ENCODE results near the gene YAP1. TPM values are rescaled to one million over a fixed set of nuclear protein-coding genes. Genes with fewer than 3 reads are reported as not detected.

YAP1 gene
- total RNA-seq, 4 donors from 2014 or later = 130 to 203 (median 200) TPM

- no peaks in the 10 kb centered on the region for H3K27me3 ChIP-seq
- 60 to 65% methylated on average over 3 of the region's 3 CpGs for whole genome bisulfite sequencing, 2 donors
- no peak overlapping the region for H3K27ac ChIP-seq
- H3K36me3 ChIP-seq = no peaks in the 10 kb centered on the region
- no peak for DNase-seq (ENCODE audit: low spot score in 2 of 2)
- no peak overlapping the region for H3K4me3 ChIP-seq
- H3K4me1 ChIP-seq = peaks cover 0 to 25% (median 2%) of the 10 kb centered on the region in 4 donors
- TF ChIP-seq POLR2A (IDR thresholded peaks at IDR 0.05) = no peak
- TF ChIP-seq EP300 (IDR thresholded peaks at IDR 0.05) = no peak
- no peak for TF ChIP-seq CTCF (IDR thresholded peaks at IDR 0.05)
- no peaks in the 10 kb centered on the region for H3K9me3 ChIP-seq
Observed at GRCh38 chr11:102276783-102277182, 166.5 kb downstream of the YAP1 start.

GRCh38 chr11:102279641-102280170 lies 169.5 kb downstream of the YAP1 start:
- Histone ChIP-seq H3K27me3 (no peaks in the 10 kb centered on the region), H3K4me3 (no peak overlapping the region), H3K27ac (peak overlapping the region in 1 of 4 donors; percentile 11), H3K9me3 (no peaks in the 10 kb centered on the region), H3K36me3 (no peaks in the 10 kb centered on the region), H3K4me1 (peaks cover 0 to 25% (median 2%) of the 10 kb centered on the region in 4 donors)
- DNase-seq (ENCODE audit: low spot score in 2 of 2) = peak in 1 of 2 donors; percentile 20
- WGBS, 2 donors = 10 to 11% methylated on average over 13 of the region's 13 CpGs
- TF ChIP-seq EP300 (IDR thresholded peaks at IDR 0.05) (peak in 1 of 2 donors; percentile 56), POLR2A (IDR thresholded peaks at IDR 0.05) (no peak), CTCF (IDR thresholded peaks at IDR 0.05) (peak in 4 of 5 experiments; percentile 10 to 25 (median 18))

GRCh38 chr11:102280245-102280833 lies 170.1 kb downstream of the YAP1 start:
- no peak for DNase-seq (ENCODE audit: low spot score in 2 of 2)
- H3K4me1 ChIP-seq = peaks cover 0 to 25% (median 2%) of the 10 kb centered on the region in 4 donors
- peak overlapping the region in 1 of 4 donors; percentile 11 for H3K27ac ChIP-seq
- no peak overlapping the region for H3K4me3 ChIP-seq
- 84 to 88% methylated on average over 4 of the region's 4 CpGs for WGBS, 2 donors
- H3K36me3 ChIP-seq = no peaks in the 10 kb centered on the region
- no peak for TF ChIP-seq POLR2A (IDR thresholded peaks at IDR 0.05)
- TF ChIP-seq EP300 (IDR thresholded peaks at IDR 0.05) = no peak
- TF ChIP-seq CTCF (IDR thresholded peaks at IDR 0.05) = no peak
- H3K27me3 ChIP-seq = no peaks in the 10 kb centered on the region
- H3K9me3 ChIP-seq = no peaks in the 10 kb centered on the region

Other genes with a start within 250 kb of the YAP1 start
- gene CEP126, start 195.4 kb upstream of the YAP1 start, total RNA-seq = 10 to 100 TPM in 1 of 4 donors, 1 to 10 TPM in 3; 6.6 to 10.7 (median 8.3) TPM
- gene ANGPTL5, start 193.9 kb upstream of the YAP1 start, total RNA-seq = 1 to 10 TPM in 1 of 4 donors, under 1 TPM in 3; 0.44 to 9.6 (median 0.61) TPM
- 10 to 100 TPM in 2 of 4 donors, 1 to 10 TPM in 2; 2.1 to 21.8 (median 10.7) TPM for gene CFAP300, start 63.0 kb upstream of the YAP1 start, total RNA-seq
- 10 to 100 TPM; 12.9 to 28.2 (median 20.3) TPM for gene BIRC3, start 207.0 kb downstream of the YAP1 start, total RNA-seq
- 10 to 100 TPM; 39.0 to 74.5 (median 51.4) TPM for gene BIRC2, start 236.8 kb downstream of the YAP1 start, total RNA-seq